ENCODE results near the gene BLOC1S1. TPM values are rescaled to one million over a fixed set of nuclear protein-coding genes. Genes with fewer than 3 reads are reported as not detected.

Gene BLOC1S1
- total RNA-seq, 1 donor from 2014 or later = 109 TPM

DNA sequence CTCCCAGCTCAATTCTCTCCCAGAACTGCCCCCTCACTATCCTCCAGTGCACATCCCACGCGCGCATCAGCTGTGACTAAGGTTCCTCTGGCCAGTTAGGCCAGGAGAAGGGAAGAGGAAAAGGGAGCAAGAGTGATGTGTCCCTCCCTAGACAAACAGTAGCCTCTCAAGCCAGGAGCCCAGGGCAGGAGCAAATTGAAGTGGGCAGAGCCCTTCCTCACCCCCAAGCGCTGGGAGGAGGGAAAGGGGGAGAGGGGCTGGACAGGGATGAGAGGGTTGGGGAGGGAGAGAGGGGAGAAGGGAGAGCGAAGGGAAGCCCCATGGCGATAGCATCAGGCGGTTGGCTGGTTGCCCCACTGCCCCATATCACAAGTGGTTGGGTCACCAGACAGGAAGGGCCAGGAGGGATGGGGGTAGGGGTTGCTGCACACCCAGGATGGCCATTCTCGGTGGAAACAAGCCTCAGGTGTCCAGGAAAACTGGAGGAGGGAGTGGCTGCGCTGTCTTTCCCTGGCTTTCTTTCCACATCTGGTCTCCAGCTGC, 11.9 kb downstream of the BLOC1S1 start:
- Histone ChIP-seq H3K27me3 (ENCODE audit: low read depth) (no peaks in the 10 kb centered on the region), H3K4me3 (peak overlapping the region; percentile 91), H3K9me3 (replicated peaks) (no peaks in the 10 kb centered on the region), H3K4me1 (peaks cover 74% of the 10 kb centered on the region), H3K27ac (replicated peaks) (peak overlapping the region; percentile 98), H3K36me3 (peaks cover 40% of the 10 kb centered on the region)
- peak; percentile 63 for DNase-seq
- TF ChIP-seq, protein P1, sequence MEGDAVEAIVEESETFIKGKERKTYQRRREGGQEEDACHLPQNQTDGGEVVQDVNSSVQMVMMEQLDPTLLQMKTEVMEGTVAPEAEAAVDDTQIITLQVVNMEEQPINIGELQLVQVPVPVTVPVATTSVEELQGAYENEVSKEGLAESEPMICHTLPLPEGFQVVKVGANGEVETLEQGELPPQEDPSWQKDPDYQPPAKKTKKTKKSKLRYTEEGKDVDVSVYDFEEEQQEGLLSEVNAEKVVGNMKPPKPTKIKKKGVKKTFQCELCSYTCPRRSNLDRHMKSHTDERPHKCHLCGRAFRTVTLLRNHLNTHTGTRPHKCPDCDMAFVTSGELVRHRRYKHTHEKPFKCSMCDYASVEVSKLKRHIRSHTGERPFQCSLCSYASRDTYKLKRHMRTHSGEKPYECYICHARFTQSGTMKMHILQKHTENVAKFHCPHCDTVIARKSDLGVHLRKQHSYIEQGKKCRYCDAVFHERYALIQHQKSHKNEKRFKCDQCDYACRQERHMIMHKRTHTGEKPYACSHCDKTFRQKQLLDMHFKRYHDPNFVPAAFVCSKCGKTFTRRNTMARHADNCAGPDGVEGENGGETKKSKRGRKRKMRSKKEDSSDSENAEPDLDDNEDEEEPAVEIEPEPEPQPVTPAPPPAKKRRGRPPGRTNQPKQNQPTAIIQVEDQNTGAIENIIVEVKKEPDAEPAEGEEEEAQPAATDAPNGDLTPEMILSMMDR (IDR thresholded peaks at IDR 0.05; ENCODE audit: borderline replicate concordance) = no peak
- intact Hi-C loops (cut with micrococcal nuclease) = no loop called here

- Histone ChIP-seq H3K4me1 (peaks cover 69% of the 10 kb centered on the region), H3K9me3 (replicated peaks) (no peaks in the 10 kb centered on the region), H3K4me3 (peak overlapping the region; percentile 91), H3K36me3 (peaks cover 36% of the 10 kb centered on the region), H3K27me3 (ENCODE audit: low read depth) (no peaks in the 10 kb centered on the region), H3K27ac (replicated peaks) (peak overlapping the region; percentile 98)
- intact Hi-C loops (cut with micrococcal nuclease) = no loop called here
- TF ChIP-seq, protein P1 (IDR thresholded peaks at IDR 0.05; ENCODE audit: borderline replicate concordance) = no peak
- DNase-seq = peak; percentile 87
These were observed 12.5 kb downstream of the BLOC1S1 start for GRCh38 chr12:55728186-55728938.

DNA sequence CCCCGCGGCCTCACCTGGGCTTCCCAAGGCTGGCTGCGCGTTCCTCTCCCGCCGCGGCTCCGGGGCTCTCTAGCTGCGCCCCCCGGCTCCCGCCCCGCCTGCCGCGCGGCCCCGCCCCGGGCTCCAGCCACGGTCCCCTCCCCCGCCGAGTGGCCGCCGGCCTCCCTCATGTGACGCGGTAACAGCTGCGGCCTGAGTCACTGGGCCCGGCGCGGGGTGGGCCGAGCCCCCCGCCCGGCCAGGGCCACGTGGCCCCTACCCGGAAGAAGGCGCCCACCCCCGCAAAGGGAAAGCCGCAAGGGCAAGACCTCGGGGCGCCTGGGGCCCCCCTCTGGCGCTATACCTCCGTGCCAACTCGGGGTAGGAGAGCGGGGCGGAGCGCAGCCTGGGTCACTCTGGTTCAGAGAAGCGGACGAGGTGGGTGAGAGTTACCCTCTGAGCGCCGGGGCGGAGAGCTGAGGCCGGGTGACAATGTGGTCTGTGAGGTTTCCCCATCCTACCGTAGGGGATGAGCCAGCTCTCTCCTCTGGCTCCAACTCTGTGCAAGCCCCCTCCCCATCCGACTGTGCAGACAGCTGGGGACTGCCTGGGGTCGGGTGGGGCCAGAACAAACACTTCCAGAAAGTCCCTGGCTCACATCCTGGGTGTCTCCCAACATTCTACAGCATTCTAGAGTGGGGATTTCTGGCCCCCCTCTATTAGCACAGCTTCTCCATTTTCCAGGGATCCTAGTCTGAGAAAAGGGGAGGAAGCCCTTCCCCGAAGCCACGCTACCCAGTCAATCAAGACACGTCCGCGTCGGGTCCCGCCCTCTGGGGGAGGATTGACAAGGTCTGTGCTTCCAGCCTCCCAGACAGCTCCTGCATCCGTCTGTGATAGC, 13.3 kb downstream of the BLOC1S1 start, which contains the start of gene CD63:
TSS of gene CD63 (minus strand) at position 71 of the 880 bp plus-strand sequence. CDS start 668 bp downstream, outside the sequence.
- Histone ChIP-seq H3K27me3 (ENCODE audit: low read depth) (no peaks in the 10 kb centered on the region), H3K4me3 (peak within 1 kb of the TSS; percentile 91), H3K27ac (replicated peaks) (peak within 1 kb of the TSS; percentile 98), H3K36me3 (peaks cover 33% of the 10 kb centered on the region), H3K9me3 (replicated peaks) (no peaks in the 10 kb centered on the region), H3K4me1 (peaks cover 61% of the 10 kb centered on the region)
- intact Hi-C loops (cut with micrococcal nuclease) = no loop called here
- TF ChIP-seq, protein P1 (IDR thresholded peaks at IDR 0.05; ENCODE audit: borderline replicate concordance) = no peak
- peak; percentile 93 for DNase-seq

DNA sequence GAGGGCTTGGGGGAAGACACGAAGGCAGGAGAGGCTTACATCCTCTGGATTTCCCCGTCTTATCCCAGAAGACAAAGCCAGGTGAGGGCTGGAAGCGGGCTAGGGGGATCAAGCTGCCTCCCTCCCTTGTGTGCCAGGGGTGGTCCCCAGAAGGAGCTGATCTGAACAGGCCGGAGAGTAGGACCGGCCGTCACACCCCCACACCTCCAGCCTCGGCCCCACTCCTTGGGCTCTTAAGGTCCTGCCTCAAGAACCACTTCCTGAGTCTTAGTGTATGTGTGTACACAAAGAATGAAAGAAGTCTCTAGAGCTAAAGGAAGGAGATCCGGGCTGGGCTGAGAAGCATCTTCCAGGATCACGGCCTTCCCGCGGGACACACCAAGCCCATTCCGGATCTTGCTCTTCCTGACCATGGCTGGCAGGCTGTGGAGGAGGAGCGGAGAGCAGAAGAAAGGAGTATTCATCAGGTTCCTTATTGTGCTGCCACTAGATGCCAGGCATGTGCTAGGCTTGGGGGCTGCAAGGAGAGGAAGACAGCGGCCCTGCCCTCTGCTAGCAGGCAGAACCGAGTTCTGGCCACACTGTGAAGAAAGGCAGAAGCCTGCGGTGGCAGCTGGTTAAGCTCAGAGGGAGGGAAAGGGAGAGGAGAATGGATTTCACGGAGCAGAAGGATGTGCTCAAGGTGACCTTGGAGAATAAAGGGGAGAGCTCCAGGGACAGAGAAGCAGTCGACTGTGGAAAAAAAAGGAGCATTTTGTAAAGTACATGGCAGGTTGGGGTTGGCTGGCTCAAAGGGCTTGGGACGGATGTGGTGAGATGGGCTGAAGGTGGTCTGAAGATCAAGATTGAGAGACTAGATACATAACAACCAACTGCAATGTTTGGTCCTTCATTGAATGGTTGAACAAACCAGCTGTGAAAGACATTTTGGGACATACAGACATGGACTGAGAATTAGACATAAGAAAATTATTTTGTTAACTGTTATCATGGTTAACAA, 14.3 kb downstream of the BLOC1S1 start:
- H3K4me3 ChIP-seq = peak overlapping the region; percentile 91

More for the DNA sequence above, 14.3 kb downstream of the BLOC1S1 start:
- intact Hi-C loops (cut with micrococcal nuclease) = no loop called here
- TF ChIP-seq, protein P1 (IDR thresholded peaks at IDR 0.05; ENCODE audit: borderline replicate concordance) = no peak
- Histone ChIP-seq H3K4me1 (peaks cover 52% of the 10 kb centered on the region), H3K9me3 (replicated peaks) (no peaks in the 10 kb centered on the region), H3K27ac (replicated peaks) (peak overlapping the region; percentile 98), H3K36me3 (peaks cover 23% of the 10 kb centered on the region), H3K27me3 (ENCODE audit: low read depth) (no peaks in the 10 kb centered on the region)
- DNase-seq = no peak

All from left ventricle myocardium inferior (tissue), 1 donor.